Thyroid gland (tissue), 4 donors: Measurements from ENCODE around the gene HES1.

ENCODE experiments used
- CTCF ChIP-seq, 6 experiments: fragments of 200-600 bp in 3 of 6; fragments of 450-650 bp in 3 of 6; sonication (generic) in 3 of 6; IDR thresholded peaks; one replicate each; pipeline ENCODE4 v1.5.1; 2016 to 2019; ENCODE audit warnings: antibody characterized with exemption in 6 of 6, mild to moderate bottlenecking in 2 of 6, inconsistent platforms in 1 of 6, moderate library complexity in 1 of 6
- POLR2A ChIP-seq, 2 donors: fragments of 450-650 bp; IDR thresholded peaks; one replicate each; pipeline ENCODE4 v1.6.1; 2017; ENCODE audit warnings: antibody characterized with exemption in 2 of 2, mild to moderate bottlenecking in 2 of 2, moderate library complexity in 1 of 2

GRCh38 chr3:194087280-194087679, 48.7 kb upstream of the HES1 start:
- no peak for TF ChIP-seq CTCF (IDR thresholded peaks at IDR 0.05)
- TF ChIP-seq POLR2A (IDR thresholded peaks at IDR 0.05) = no peak
